H1 (cell line): ENCODE measurements around the gene UHRF1. TPM values are rescaled to one million over a fixed set of nuclear protein-coding genes. Genes with fewer than 3 reads are reported as not detected.

Experiments
- CTCF ChIA-PET: fragments of 300-600 bp; sonication (Branson Sonifier 250); formaldehyde crosslinking; loops from one replicate; lab custom pipeline; 2021; ENCODE audit not compliant: partially characterized antibody; lab: Charles Lee
- POLR2A ChIA-PET: fragments of 300-600 bp; sonication (Branson Sonifier 250); formaldehyde crosslinking; loops from one replicate; lab custom pipeline; 2021; ENCODE audit warnings: inconsistent platforms; ENCODE audit not compliant: partially characterized antibody; lab: Charles Lee
- DNase-seq, 2 experiments: peaks; one replicate each; pipeline versions ENCODE4 v3.0.0 to v3.0.0-alpha.2; 2010 to 2022; ENCODE audit warnings: low spot score in 2 of 2, low read depth in 1 of 2, mixed read lengths in 1 of 2
- FAIRE-seq: peaks from 2 replicates; lab custom pipeline; 2011; peaks lifted over from hg19 to GRCh38; lab: Jason Lieb, UNC
- H2AFZ ChIP-seq: 2 replicates; pipeline ENCODE4 v1.8.1; 2012; ENCODE audit warnings: low read length, inconsistent platforms
- H2AK5ac ChIP-seq: 2 replicates; pipeline ENCODE4 v1.6.1; 2013; ENCODE audit warnings: low read depth, low read length
- H2BK120ac ChIP-seq: replicated peaks from 2 replicates; pipeline ENCODE3; 2013; ENCODE audit warnings: low read depth, low read length, inconsistent platforms
- H2BK12ac ChIP-seq: 2 replicates; pipeline ENCODE4 v1.6.1; 2013; ENCODE audit warnings: low read depth, low read length
- H2BK15ac ChIP-seq: 2 replicates; pipeline ENCODE4 v1.6.1; 2013; ENCODE audit warnings: low read length
- H2BK20ac ChIP-seq: 2 replicates; pipeline ENCODE4 v1.6.1; 2013; ENCODE audit warnings: low read length
- H2BK5ac ChIP-seq: 2 replicates; pipeline ENCODE4 v1.6.1; 2013; ENCODE audit warnings: low read depth, low read length
- H3K14ac ChIP-seq: 2 replicates; pipeline ENCODE4 v1.6.1; 2013; ENCODE audit warnings: inconsistent platforms; ENCODE audit not compliant: insufficient read length
- H3K18ac ChIP-seq: 2 replicates; pipeline ENCODE4 v1.6.1; 2013; ENCODE audit warnings: low read length; ENCODE audit errors: extremely low read depth
- H3K23ac ChIP-seq: 2 replicates; pipeline ENCODE4 v1.6.1; 2013; ENCODE audit warnings: inconsistent platforms; ENCODE audit not compliant: insufficient read length
- H3K23me2 ChIP-seq: 2 replicates; pipeline ENCODE4 v1.6.1; 2013; ENCODE audit warnings: low read depth, low read length
- H3K27ac ChIP-seq: 2 replicates; pipeline ENCODE4 v1.6.1; 2011; ENCODE audit warnings: low read depth, low read length, inconsistent platforms
- H3K27me3 ChIP-seq, 4 experiments: replicated peaks in 1 of 4; 1 replicate in 1 of 4; 2 replicates in 3 of 4; pipeline versions ENCODE4 v1.6.1 to v1.8.1; 2011 to 2013; ENCODE audit warnings: low read length in 3 of 4, mild to moderate bottlenecking in 3 of 4, inconsistent platforms in 2 of 4, mixed read lengths in 2 of 4, moderate library complexity in 1 of 4; ENCODE audit not compliant: control insufficient read depth in 3 of 4, insufficient read depth in 3 of 4; ENCODE audit errors: extremely low read depth in 1 of 4
- H3K36me3 ChIP-seq, 4 experiments: 2 replicates each; pipeline versions ENCODE4 v1.6.1 to v1.8.1; 2011 to 2013; ENCODE audit warnings: mild to moderate bottlenecking in 4 of 4, low read length in 3 of 4, moderate library complexity in 2 of 4, control low read depth in 1 of 4, inconsistent platforms in 1 of 4; ENCODE audit not compliant: insufficient read depth in 4 of 4, control insufficient read depth in 2 of 4
- H3K4ac ChIP-seq: replicated peaks from 2 replicates; pipeline ENCODE3; 2013; ENCODE audit warnings: low read length, low read depth, mixed read lengths, inconsistent platforms; ENCODE audit not compliant: insufficient read length
- H3K4me1 ChIP-seq, 4 experiments: replicated peaks in 1 of 4; 1 replicate in 1 of 4; 2 replicates in 3 of 4; pipeline versions ENCODE4 v1.6.1 to v1.8.1; 2011 to 2013; ENCODE audit warnings: low read length in 3 of 4, inconsistent platforms in 2 of 4, mixed read lengths in 1 of 4; ENCODE audit not compliant: insufficient read depth in 4 of 4, control insufficient read depth in 3 of 4
- H3K4me2 ChIP-seq, 2 experiments: 2 replicates each; pipeline versions ENCODE4 v1.6.1 to v1.8.1; 2011 to 2013; ENCODE audit warnings: low read depth in 2 of 2, low read length in 2 of 2, control low read depth in 1 of 2, inconsistent platforms in 1 of 2, mild to moderate bottlenecking in 1 of 2; ENCODE audit not compliant: insufficient read depth in 1 of 2
- H3K4me3 ChIP-seq, 4 experiments: fragments of 200-600, 300-600 bp in 1 of 4; sonication (generic), shearing (Covaris generic), sonication (Bioruptor Twin) in 1 of 4; 2 replicates each; pipeline versions ENCODE4 v1.5.1 to v1.8.1; 2011 to 2016; ENCODE audit warnings: low read length in 4 of 4, low read depth in 3 of 4, control low read depth in 2 of 4, inconsistent platforms in 2 of 4, mild to moderate bottlenecking in 2 of 4, mixed read lengths in 1 of 4, moderate library complexity in 1 of 4; ENCODE audit not compliant: insufficient read depth in 2 of 4; ENCODE audit errors: extremely low read depth in 1 of 4
- H3K56ac ChIP-seq: replicated peaks from 2 replicates; pipeline ENCODE3; 2013; ENCODE audit warnings: low read depth, mild to moderate bottlenecking, mixed read lengths, low read length, inconsistent platforms; ENCODE audit not compliant: insufficient read length
- H3K79me1 ChIP-seq: 2 replicates; pipeline ENCODE4 v1.6.1; 2013; ENCODE audit warnings: low read depth, low read length, control low read depth
- H3K79me2 ChIP-seq, 2 experiments: 2 replicates each; pipeline versions ENCODE4 v1.6.1 to v1.8.1; 2012 to 2013; ENCODE audit warnings: low read length in 2 of 2, mild to moderate bottlenecking in 2 of 2, inconsistent platforms in 1 of 2; ENCODE audit not compliant: insufficient read depth in 2 of 2, control insufficient read depth in 1 of 2
- H3K9ac ChIP-seq, 4 experiments: replicated peaks in 1 of 4; 1 replicate in 1 of 4; 2 replicates in 3 of 4; pipeline versions ENCODE4 v1.6.1 to v1.8.1; 2011 to 2013; ENCODE audit warnings: low read depth in 3 of 4, low read length in 3 of 4, control low read depth in 2 of 4, mild to moderate bottlenecking in 2 of 4, moderate library complexity in 2 of 4, inconsistent platforms in 1 of 4; ENCODE audit errors: extremely low read depth in 1 of 4
- H3K9me3 ChIP-seq, 2 experiments: 2 replicates each; pipeline versions ENCODE4 v1.6.1 to v1.8.1; 2012 to 2013; ENCODE audit warnings: mild to moderate bottlenecking in 2 of 2, moderate library complexity in 2 of 2, control low read depth in 1 of 2, inconsistent platforms in 1 of 2, low read depth in 1 of 2, low read length in 1 of 2, mixed read lengths in 1 of 2; ENCODE audit not compliant: insufficient read depth in 2 of 2
- H4K20me1 ChIP-seq, 2 experiments: replicated peaks in 1 of 2; 2 replicates each; pipeline versions ENCODE3 to v1.8.1; 2011 to 2013; ENCODE audit warnings: inconsistent platforms in 2 of 2, low read length in 2 of 2, mild to moderate bottlenecking in 1 of 2; ENCODE audit not compliant: insufficient read depth in 2 of 2, control insufficient read depth in 1 of 2
- H4K5ac ChIP-seq: 2 replicates; pipeline ENCODE4 v1.6.1; 2013; ENCODE audit warnings: low read length, low read depth, mixed read lengths, inconsistent platforms; ENCODE audit not compliant: insufficient read length
- H4K8ac ChIP-seq: 2 replicates; pipeline ENCODE4 v1.8.0; 2013; ENCODE audit warnings: mild to moderate bottlenecking, moderate library complexity, low read length, inconsistent platforms; ENCODE audit not compliant: insufficient read depth; ENCODE audit errors: extremely low read depth
- H4K91ac ChIP-seq: replicated peaks from 2 replicates; pipeline ENCODE3; 2013; ENCODE audit warnings: low read length, mixed read lengths, inconsistent platforms; ENCODE audit not compliant: insufficient read length
- CBX8 ChIP-seq: fragments of 300-800, 300-1000 bp; sonication (generic); IDR thresholded peaks from 2 replicates; pipeline ENCODE4 v1.7.1; 2016; ENCODE audit warnings: low read depth, low read length, borderline replicate concordance
- CHD1 ChIP-seq: IDR thresholded peaks from 2 replicates; pipeline ENCODE4 v1.6.1; 2012; ENCODE audit warnings: low read depth, low read length, improper control_type of control experiment
- CHD2 ChIP-seq: IDR thresholded peaks from 2 replicates; pipeline ENCODE4 v1.6.1; 2012; ENCODE audit warnings: low read length, improper control_type of control experiment
- GABPA ChIP-seq: IDR thresholded peaks from 2 replicates; pipeline ENCODE4 v1.6.1; 2011; ENCODE audit warnings: mild to moderate bottlenecking, low read length, moderate library complexity, borderline replicate concordance; ENCODE audit not compliant: insufficient read depth
- MAFK ChIP-seq: IDR thresholded peaks from 2 replicates; pipeline ENCODE4 v1.6.1; 2012; ENCODE audit warnings: low read depth, mild to moderate bottlenecking, improper control_type of control experiment, low read length
- RNF2 ChIP-seq: fragments of 200-900, 300-1000 bp; sonication (generic); IDR thresholded peaks from 2 replicates; pipeline ENCODE4 v1.7.1; 2016; ENCODE audit warnings: borderline replicate concordance, low read depth, mild to moderate bottlenecking, antibody characterized with exemption, low read length; ENCODE audit not compliant: poor library complexity, severe bottlenecking; ENCODE audit errors: missing control alignments
- RXRA ChIP-seq: IDR thresholded peaks from 2 replicates; pipeline ENCODE4 v1.6.1; 2011; ENCODE audit warnings: low read depth, mild to moderate bottlenecking, low read length, moderate library complexity; ENCODE audit not compliant: insufficient read depth
- SAP30 ChIP-seq: fragments of 300-600 bp; sonication (generic); IDR thresholded peaks from 2 replicates; pipeline ENCODE4 v1.7.1; 2012; ENCODE audit warnings: low read length, moderate library complexity, mild to moderate bottlenecking, inconsistent platforms; ENCODE audit not compliant: insufficient read depth, insufficient replicate concordance
- SP1 ChIP-seq: IDR thresholded peaks from 2 replicates; pipeline ENCODE4 v1.6.1; 2011; ENCODE audit warnings: low read depth, low read length
- TBP ChIP-seq: IDR thresholded peaks from 2 replicates; pipeline ENCODE4 v1.6.1; 2011; ENCODE audit warnings: low read depth, low read length, improper control_type of control experiment
- WGBS, 2 experiments: shearing (Covaris generic) in 1 of 2; methylation state at CpG; one replicate each; pipeline versions ENCODE4 v1.1.6 to v1.1.7; 2013 to 2015; ENCODE audit warnings: low lambda C conversion rate in 2 of 2, mixed read lengths in 2 of 2, inconsistent platforms in 1 of 2, low coverage in 1 of 2, missing lambda C conversion rate in 1 of 2; ENCODE audit not compliant: insufficient replicate concordance in 2 of 2, insufficient coverage in 1 of 2, insufficient read length in 1 of 2; ENCODE audit errors: extremely low coverage in 1 of 2, missing lambda C conversion rate in 1 of 2; 5-methylcytosine and 5-hydroxymethylcytosine counted together
- polyA plus RNA-seq, 7 experiments: library from polyadenylated mRNA; depleted of rRNA in 3 of 7; stranded (reverse) in 5 of 7; unstranded in 2 of 7; fragments of >200 nt in 5 of 7; fragments of 200-250 nt in 2 of 7; gene quantifications; 1 replicate in 5 of 7; 2 replicates in 1 of 7; 4 replicates in 1 of 7; pipeline versions ENCODE4 v1.2.1 to v1.2.3, GENCODE V29; 2011 to 2013; ENCODE audit warnings: missing spikeins in 2 of 7, mixed read lengths in 2 of 7
- total RNA-seq: library from RNA; stranded (reverse); fragmentation: NEBNext Ultra II Directional; extraction: Animal tissue kit (Norgen Biotek cat#: 25700); gene quantifications from 2 replicates; pipeline ENCODE4 v1.2.1, GENCODE V29; 2021
- TF ChIP-seq, protein P1 (sequence below): IDR thresholded peaks from 2 replicates; pipeline ENCODE4 v1.6.1; 2012; ENCODE audit warnings: inconsistent platforms
- TF ChIP-seq, protein P2 (sequence below): IDR thresholded peaks from 2 replicates; pipeline ENCODE4 v1.6.1; 2012; ENCODE audit warnings: low read length, inconsistent platforms

UHRF1 gene
- total and polyA plus RNA-seq, 2 of the 8 experiments (the other 6 are each of a cell fraction or from before 2014, with no cell fraction given), result 14.7 to 65.8 TPM

DNA sequence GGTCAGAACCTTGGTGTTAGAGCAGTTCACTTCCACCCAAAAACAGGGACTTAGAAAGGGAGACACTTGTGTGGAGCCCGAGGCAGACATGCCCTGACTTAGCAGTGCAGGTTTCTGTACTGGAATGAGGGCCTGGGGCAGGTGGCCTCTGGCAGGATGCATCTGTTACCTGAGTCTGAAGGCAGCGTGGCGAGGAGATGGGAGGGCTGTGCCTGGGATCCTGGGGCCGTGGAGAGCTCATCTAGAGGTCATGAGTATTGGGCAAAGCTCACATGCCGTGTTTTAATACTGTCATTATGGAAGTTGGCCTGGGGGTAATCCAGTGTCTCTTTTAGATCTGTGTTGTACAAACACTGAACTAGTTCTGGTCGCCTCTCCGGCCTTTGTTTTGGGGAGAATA lies 81.0 kb downstream of the UHRF1 start:
- Histone ChIP-seq H3K79me2 (peaks cover 0 to 72% of the 10 kb centered on the region in 2 experiments; a peak in 2 of 4 replicates), H3K9me3 (no peaks in the 10 kb centered on the region), H2AFZ (no peak overlapping the region), H3K4me2 (no peak overlapping the region), H2BK15ac (no peak overlapping the region), H2BK12ac (no peak overlapping the region), H2BK20ac (no peak overlapping the region), H4K20me1 (peaks cover 14 to 23% of the 10 kb centered on the region in 2 experiments), H2BK120ac (no peak overlapping the region), H3K18ac (no peak overlapping the region), H3K9ac (no peak overlapping the region), H4K5ac (no peak overlapping the region), H3K4me3 (no peak overlapping the region), H3K4ac (no peak overlapping the region), H3K27ac (no peak overlapping the region), H4K8ac (no peak overlapping the region), H4K91ac (no peak overlapping the region), H3K27me3 (no peaks in the 10 kb centered on the region), H3K36me3 (no peaks in the 10 kb centered on the region), H2BK5ac (no peak overlapping the region), H3K56ac (no peak overlapping the region), H3K4me1 (no peaks in the 10 kb centered on the region; a peak in 3 of 7 replicates), H3K23ac (no peak overlapping the region), H3K23me2 (no peaks in the 10 kb centered on the region), H2AK5ac (no peak overlapping the region), H3K14ac (no peak overlapping the region), H3K79me1 (peaks cover 4% of the 10 kb centered on the region; the same call in 1 of the 2 replicates)
- ChIA-PET CTCF (interaction anchor here (0.5 to 2.2 kb wide), 7 partner anchors 10 to 346 kb away, joined by 3 to 8 read pairs (median 5); no protein-coding TSS in a partner anchor), POLR2A (interaction anchor here (0.9 kb wide), 1 partner anchor 36 kb away, joined by 3 read pairs; no protein-coding TSS in a partner anchor)
- FAIRE-seq (no peak), DNase-seq (no peak)
- 92% methylated on average over 7 of the region's 7 CpGs; no CpG with 5 or more reads in 1 of the 2 experiments for WGBS, 2 experiments
- TF ChIP-seq CHD2 (no peak), GABPA (no peak), CHD1 (no peak), MAFK (no peak), CBX8 (no peak), RNF2 (no peak), SAP30 (no peak), RXRA (no peak), TBP (no peak), SP1 (no peak)
- TF ChIP-seq, protein P1, sequence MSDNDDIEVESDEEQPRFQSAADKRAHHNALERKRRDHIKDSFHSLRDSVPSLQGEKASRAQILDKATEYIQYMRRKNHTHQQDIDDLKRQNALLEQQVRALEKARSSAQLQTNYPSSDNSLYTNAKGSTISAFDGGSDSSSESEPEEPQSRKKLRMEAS, result no peak
- TF ChIP-seq, protein P2, sequence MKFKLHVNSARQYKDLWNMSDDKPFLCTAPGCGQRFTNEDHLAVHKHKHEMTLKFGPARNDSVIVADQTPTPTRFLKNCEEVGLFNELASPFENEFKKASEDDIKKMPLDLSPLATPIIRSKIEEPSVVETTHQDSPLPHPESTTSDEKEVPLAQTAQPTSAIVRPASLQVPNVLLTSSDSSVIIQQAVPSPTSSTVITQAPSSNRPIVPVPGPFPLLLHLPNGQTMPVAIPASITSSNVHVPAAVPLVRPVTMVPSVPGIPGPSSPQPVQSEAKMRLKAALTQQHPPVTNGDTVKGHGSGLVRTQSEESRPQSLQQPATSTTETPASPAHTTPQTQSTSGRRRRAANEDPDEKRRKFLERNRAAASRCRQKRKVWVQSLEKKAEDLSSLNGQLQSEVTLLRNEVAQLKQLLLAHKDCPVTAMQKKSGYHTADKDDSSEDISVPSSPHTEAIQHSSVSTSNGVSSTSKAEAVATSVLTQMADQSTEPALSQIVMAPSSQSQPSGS, result no peak
